HepG2 (cell line): ENCODE results near the gene DDX46.

Source experiments
- EP300 ChIP-seq, 3 experiments: sonication (generic) in 1 of 3; formaldehyde crosslinking in 1 of 3; IDR thresholded peaks; 2 replicates each; pipeline versions ENCODE4 v1.5.1 to v1.6.1; 2011 to 2020; ENCODE audit warnings: low read depth in 2 of 3, low read length in 2 of 3, borderline replicate concordance in 1 of 3, improper control_type of control experiment in 1 of 3, mild to moderate bottlenecking in 1 of 3, missing genetic modification reagents in 1 of 3, moderate library complexity in 1 of 3
- JUNB ChIP-seq: sonication (generic); formaldehyde crosslinking; IDR thresholded peaks from 2 replicates; pipeline ENCODE4 v1.8.0; 2022; ENCODE audit warnings: missing genetic modification reagents, mild to moderate bottlenecking, borderline replicate concordance
- MEIS1 ChIP-seq: sonication (generic); formaldehyde crosslinking; IDR thresholded peaks from 2 replicates; pipeline ENCODE4 v1.9.0; 2021; ENCODE audit warnings: mild to moderate bottlenecking, missing genetic modification reagents, moderate library complexity, borderline replicate concordance
- POLR2AphosphoS5 ChIP-seq: IDR thresholded peaks from 2 replicates; pipeline ENCODE4 v1.6.1; 2012; ENCODE audit warnings: low read depth, low read length
- SMAD3 ChIP-seq: sonication (generic); formaldehyde crosslinking; IDR thresholded peaks from 2 replicates; pipeline ENCODE4 v1.4.0; 2020; ENCODE audit warnings: missing genetic modification reagents
- ZNF263 ChIP-seq: sonication (generic); formaldehyde crosslinking; IDR thresholded peaks from 2 replicates; pipeline ENCODE4 v1.4.0; 2020; ENCODE audit warnings: missing genetic modification reagents
- TF ChIP-seq, protein P1 (sequence below), 2 experiments: IDR thresholded peaks; 2 replicates each; pipeline ENCODE4 v1.6.1; 2011 to 2012; ENCODE audit warnings: low read length in 2 of 2, borderline replicate concordance in 1 of 2, low read depth in 1 of 2, mild to moderate bottlenecking in 1 of 2, moderate library complexity in 1 of 2
- TF ChIP-seq, protein P2 (sequence below), 2 experiments: sonication (generic) in 1 of 2; formaldehyde crosslinking in 1 of 2; IDR thresholded peaks; 2 replicates each; pipeline versions ENCODE4 v1.5.1 to v1.6.1; 2011 to 2020; ENCODE audit warnings: borderline replicate concordance in 1 of 2, low read depth in 1 of 2, low read length in 1 of 2, mild to moderate bottlenecking in 1 of 2, missing genetic modification reagents in 1 of 2, moderate library complexity in 1 of 2

DNA sequence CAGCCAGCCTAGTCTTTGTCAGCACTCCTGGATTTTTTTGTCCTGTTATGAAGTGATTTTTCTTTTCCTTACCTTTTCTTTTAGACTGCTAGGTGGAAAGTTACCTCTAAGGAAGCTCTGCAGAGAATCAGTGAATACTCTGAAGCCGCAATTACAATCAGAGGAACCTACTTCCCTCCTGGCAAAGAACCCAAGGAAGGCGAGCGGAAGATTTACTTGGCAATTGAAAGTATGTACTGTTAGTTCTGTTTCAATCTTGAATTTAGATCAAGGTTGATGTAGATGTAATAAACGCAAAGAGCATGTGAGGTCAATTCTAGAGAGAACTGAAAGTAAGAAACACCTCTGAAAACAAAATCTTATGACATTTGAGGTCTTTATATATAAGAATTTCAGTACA lies 60.2 kb downstream of the DDX46 start:
- TF ChIP-seq JUNB (no peak), MEIS1 (CRISPR knock-in tag) (no peak), EP300 (IDR thresholded peaks at IDR 0.05; ENCODE audit: low read depth in 2 of 2, low read length in 2 of 2) (no peak), EP300 (CRISPR knock-in tag; IDR thresholded peaks at IDR 0.05; ENCODE audit: borderline replicate concordance) (no peak), POLR2AphosphoS5 (no peak), ZNF263 (no peak), SMAD3 (CRISPR knock-in tag) (no peak)
- TF ChIP-seq, protein P1, sequence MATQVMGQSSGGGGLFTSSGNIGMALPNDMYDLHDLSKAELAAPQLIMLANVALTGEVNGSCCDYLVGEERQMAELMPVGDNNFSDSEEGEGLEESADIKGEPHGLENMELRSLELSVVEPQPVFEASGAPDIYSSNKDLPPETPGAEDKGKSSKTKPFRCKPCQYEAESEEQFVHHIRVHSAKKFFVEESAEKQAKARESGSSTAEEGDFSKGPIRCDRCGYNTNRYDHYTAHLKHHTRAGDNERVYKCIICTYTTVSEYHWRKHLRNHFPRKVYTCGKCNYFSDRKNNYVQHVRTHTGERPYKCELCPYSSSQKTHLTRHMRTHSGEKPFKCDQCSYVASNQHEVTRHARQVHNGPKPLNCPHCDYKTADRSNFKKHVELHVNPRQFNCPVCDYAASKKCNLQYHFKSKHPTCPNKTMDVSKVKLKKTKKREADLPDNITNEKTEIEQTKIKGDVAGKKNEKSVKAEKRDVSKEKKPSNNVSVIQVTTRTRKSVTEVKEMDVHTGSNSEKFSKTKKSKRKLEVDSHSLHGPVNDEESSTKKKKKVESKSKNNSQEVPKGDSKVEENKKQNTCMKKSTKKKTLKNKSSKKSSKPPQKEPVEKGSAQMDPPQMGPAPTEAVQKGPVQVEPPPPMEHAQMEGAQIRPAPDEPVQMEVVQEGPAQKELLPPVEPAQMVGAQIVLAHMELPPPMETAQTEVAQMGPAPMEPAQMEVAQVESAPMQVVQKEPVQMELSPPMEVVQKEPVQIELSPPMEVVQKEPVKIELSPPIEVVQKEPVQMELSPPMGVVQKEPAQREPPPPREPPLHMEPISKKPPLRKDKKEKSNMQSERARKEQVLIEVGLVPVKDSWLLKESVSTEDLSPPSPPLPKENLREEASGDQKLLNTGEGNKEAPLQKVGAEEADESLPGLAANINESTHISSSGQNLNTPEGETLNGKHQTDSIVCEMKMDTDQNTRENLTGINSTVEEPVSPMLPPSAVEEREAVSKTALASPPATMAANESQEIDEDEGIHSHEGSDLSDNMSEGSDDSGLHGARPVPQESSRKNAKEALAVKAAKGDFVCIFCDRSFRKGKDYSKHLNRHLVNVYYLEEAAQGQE (IDR thresholded peaks at IDR 0.05; ENCODE audit: borderline replicate concordance in 1 of 2, low read depth in 1 of 2, low read length in 2 of 2), result no peak
- TF ChIP-seq, protein P2, sequence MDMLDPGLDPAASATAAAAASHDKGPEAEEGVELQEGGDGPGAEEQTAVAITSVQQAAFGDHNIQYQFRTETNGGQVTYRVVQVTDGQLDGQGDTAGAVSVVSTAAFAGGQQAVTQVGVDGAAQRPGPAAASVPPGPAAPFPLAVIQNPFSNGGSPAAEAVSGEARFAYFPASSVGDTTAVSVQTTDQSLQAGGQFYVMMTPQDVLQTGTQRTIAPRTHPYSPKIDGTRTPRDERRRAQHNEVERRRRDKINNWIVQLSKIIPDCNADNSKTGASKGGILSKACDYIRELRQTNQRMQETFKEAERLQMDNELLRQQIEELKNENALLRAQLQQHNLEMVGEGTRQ (IDR thresholded peaks at IDR 0.05; ENCODE audit: low read depth, low read length), result no peak
- TF ChIP-seq, protein P2 (CRISPR knock-in tag; IDR thresholded peaks at IDR 0.05; ENCODE audit: borderline replicate concordance), result no peak
